GM21576 (cell line): Measurements from ENCODE around the gene ZCCHC24.

Experiments used
- ATAC-seq: cut with Tn5 transposase; IDR thresholded peaks from one replicate; pipeline ENCODE4 v1.9.1; 2021; ENCODE audit warnings: mild to moderate bottlenecking, moderate library complexity; ENCODE audit not compliant: unreplicated experiment

The ZCCHC24 gene

GRCh38 chr10:79445161-79445976, at the start of gene ZCCHC24:
Gene ZCCHC24, minus strand, starts transcription at chr10:79445624. Its CDS starts 184 bp downstream, at chr10:79445440.
- peak; percentile 94 for ATAC-seq

GRCh38 chr10:79493806-79494205, 48.4 kb upstream of the ZCCHC24 start:
- ATAC-seq, result no peak

GRCh38 chr10:79492839-79493238, 47.4 kb upstream of the ZCCHC24 start:
- ATAC-seq, result no peak

GRCh38 chr10:79492256-79492655, 46.8 kb upstream of the ZCCHC24 start:
- no peak for ATAC-seq

- no peak for ATAC-seq
Measured at GRCh38 chr10:79491143-79491835, 45.9 kb upstream of the ZCCHC24 start.

- ATAC-seq, result no peak
Measured at GRCh38 chr10:79490400-79491142, 45.1 kb upstream of the ZCCHC24 start.

- ATAC-seq, result no peak
Measured at GRCh38 chr10:79488870-79489269, 43.4 kb upstream of the ZCCHC24 start.

- no peak for ATAC-seq
Measured at GRCh38 chr10:79488336-79488735, 42.9 kb upstream of the ZCCHC24 start.

- ATAC-seq, result peak; percentile 80
Measured at GRCh38 chr10:79487296-79488194, 42.1 kb upstream of the ZCCHC24 start.

GRCh38 chr10:79484476-79484875, 39.1 kb upstream of the ZCCHC24 start:
- ATAC-seq, result no peak

GRCh38 chr10:79483948-79484347, 38.5 kb upstream of the ZCCHC24 start:
- ATAC-seq, result no peak

GRCh38 chr10:79483299-79483698, 37.9 kb upstream of the ZCCHC24 start:
- ATAC-seq, result no peak

GRCh38 chr10:79482741-79483140, 37.3 kb upstream of the ZCCHC24 start:
- no peak for ATAC-seq

- ATAC-seq, result no peak
Measured at GRCh38 chr10:79482304-79482703, 36.9 kb upstream of the ZCCHC24 start.

GRCh38 chr10:79479283-79479909, 34.0 kb upstream of the ZCCHC24 start:
- ATAC-seq, result no peak

GRCh38 chr10:79477456-79477855, 32.0 kb upstream of the ZCCHC24 start:
- no peak for ATAC-seq

GRCh38 chr10:79476645-79477044, 31.2 kb upstream of the ZCCHC24 start:
- no peak for ATAC-seq

GRCh38 chr10:79475877-79476276, 30.5 kb upstream of the ZCCHC24 start:
- ATAC-seq, result no peak

- no peak for ATAC-seq
Measured at GRCh38 chr10:79475119-79475653, 29.8 kb upstream of the ZCCHC24 start.
